NCI-H524 (cell line): ENCODE measurements around the gene IFITM2.
A peak's percentile ranks its signal among the peaks of the same experiment; 100 is the strongest.

ENCODE experiments used
- DNase-seq, 2 experiments: peaks; one replicate each; lab custom pipeline; 2025; lab: John Stamatoyannopoulos, UW

The IFITM2 gene

DNA sequence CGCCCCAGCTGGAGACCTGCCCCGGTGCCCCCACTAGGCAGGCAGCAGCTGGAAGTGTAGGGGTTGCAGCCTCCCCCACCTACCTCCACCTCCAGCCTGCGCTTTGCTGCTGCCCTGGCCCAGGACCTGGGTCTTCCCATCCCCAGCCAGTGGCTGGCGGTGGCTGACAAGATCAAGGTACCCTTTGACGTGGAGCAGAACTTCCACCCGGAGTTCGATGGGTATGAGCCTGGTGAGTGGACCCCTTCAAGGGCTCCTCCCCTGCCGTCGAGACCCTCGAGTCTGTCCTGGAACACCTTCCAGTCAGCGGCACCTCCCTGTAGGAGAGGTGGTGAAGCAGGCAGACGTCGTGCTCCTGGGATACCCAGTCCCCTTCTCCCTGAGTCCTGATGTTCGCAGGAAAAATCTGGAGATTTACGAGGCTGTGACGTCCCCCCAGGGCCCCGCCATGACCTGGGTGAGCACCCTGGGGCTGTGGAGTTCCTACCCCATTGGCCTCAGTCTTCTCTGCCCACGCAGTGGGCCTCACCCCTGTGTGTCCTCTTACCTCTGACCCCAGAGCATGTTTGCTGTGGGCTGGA is 14.3 kb upstream of the IFITM2 start:
- no peak for DNase-seq

DNA sequence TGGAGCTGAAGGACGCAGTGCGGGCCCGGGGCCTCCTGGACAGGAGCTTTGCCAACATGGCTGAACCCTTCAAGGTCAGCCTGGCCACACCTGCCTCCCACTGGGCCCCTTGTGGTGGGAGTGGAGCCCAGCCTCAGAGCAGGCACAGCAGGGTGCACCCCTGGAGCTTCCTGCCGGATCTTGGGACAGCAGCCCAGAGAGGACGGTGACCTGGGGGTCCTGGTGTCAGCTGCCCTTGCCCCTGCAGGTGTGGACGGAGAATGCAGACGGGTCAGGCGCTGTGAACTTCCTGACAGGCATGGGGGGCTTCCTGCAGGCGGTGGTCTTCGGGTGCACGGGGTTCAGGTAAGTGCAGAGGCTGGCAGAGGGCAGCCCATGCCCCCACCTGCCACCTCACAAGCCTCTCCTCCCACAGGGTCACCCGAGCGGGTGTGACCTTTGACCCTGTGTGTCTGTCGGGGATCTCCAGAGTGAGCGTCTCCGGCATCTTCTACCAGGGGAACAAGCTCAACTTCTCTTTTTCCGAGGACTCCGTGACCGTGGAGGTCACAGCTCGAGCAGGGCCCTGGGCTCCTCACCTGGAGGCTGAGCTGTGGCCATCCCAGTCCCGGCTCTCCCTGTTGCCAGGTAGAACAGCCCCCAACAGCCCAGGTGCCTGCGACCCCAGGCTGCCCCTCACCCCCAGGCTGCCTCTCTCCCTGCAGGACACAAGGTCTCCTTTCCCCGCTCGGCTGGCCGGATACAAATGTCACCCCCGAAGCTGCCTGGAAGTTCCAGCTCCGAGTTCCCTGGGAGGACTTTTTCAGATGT is 13.6 kb upstream of the IFITM2 start:
- DNase-seq = no peak

DNA sequence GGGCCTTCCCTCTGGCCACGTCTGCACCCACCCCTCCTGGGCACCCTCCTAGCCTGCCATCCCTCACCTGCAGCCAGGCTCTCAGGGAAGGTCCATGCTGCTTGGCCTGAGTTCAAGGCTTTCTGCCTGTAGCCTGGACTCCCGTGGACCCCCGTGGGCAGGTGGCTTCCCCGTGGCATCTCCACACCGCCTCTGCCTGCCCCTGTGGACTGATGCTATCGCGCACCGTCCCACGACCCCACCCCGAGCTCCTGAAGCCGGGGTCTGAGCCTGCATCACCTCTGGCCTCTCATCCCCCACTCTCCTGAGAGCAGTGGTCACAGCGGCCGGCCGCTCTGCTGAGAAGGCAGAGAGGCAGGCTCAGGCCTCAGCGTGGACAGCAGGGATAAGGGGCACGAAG is 12.8 kb upstream of the IFITM2 start:
- no peak for DNase-seq

DNA sequence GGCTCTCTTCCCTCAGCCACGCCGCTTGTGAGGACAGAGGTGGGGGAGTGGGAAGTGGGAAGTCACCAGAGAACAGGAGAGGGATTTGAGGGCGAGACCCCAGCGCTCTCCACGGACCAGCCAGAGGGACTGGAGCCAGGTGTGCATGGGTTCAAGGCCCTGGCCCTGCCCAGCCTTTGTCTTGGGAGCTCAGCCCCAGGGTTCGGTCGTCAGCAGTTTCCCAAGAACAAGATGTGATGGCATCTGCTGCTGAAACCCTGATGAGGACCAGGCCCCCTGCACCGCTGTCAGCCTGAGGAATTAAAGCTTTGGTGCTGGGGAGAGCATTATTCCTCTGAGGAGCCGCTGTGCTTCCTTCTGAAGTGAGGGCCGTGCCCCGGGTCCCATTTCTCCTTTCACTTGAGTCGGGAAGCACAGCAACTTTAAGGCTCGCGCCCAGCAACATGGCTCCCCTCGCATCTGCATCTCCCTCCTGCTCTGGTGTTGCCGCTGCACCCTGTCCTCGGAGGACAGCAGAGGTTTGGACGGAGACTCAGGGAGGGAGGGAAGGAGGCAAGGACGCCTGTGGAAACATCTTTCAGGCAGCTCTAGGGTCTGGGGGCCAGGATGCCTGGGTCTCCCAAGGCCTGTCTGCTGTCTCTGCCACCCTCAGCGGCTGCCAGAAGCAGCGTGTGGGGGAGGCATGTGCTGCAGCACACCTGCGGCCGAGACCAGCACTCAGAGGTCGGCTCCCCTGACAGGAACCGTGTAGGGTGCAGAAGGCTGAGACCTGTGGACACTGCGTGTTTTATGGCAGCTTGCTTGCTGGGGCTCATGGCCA is 12.1 kb upstream of the IFITM2 start:
- no peak for DNase-seq

DNA sequence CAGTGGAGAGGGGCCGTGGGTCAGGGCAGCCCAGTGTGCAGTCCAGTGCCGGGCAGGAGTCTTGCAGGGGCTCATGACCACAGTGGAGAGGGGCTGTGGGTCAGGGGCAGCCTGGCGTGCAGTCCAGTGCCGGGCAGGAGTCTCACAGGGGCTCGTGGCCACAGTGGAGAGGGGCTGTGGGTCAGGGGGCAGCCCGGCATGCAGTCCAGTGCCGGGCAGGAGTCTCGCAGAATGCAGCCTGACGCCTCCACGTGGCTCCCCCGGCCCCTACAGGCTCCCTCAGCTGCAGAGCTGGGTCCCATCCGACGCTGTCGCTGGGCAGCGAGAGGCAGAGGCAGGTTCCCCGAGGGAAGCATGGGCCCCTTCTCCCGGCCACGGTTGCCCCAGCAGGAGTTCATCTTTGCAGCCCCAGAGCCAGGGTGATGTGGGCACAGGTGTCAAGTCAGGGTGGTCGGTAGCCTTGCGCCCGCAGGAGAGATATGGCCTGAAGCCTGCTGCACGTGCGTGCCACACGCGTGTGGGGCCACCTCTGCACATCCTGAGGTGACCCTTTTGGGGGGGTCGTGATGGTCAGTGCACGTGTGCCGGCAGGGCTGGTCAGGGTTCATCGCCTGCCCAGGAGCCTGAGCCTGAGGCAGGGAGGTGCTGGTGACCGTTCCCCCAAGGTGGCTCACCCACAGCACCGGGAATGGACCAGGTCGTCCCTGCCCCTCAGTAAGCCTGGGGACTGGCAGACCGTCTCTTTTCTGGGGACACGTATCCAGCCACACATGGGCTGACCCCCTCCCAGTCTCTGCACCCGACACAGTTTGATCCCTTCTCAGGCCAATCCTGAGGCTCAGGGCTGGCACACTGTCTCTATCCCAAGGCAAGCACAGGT is 11.2 kb upstream of the IFITM2 start:
- DNase-seq = no peak

DNA sequence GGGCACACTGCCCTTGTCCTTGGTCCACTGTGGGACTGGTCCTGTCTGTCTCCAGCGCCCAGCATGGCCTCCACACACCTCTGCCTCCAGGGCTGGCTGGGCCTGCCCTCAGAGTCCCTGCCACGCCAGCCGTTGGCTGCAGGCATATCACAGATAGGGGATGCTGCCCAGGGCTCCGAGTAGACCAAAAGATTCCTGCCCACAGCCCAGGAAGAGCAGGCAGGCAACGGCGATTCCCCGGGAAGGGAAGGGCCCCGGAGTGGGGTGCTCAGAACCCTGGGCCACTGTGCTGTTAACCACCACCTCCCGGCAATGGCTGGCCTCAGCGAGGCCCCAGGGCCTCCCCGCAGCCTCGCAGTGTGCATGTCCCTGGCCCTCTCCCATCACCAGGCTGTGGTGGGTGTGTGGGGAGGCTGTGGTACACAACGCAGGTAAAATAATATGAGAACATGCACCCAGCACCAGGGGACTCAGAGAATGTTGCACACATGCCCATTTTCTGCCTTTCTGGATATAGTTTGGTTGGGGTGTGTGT is 10.5 kb upstream of the IFITM2 start:
- no peak for DNase-seq

DNA sequence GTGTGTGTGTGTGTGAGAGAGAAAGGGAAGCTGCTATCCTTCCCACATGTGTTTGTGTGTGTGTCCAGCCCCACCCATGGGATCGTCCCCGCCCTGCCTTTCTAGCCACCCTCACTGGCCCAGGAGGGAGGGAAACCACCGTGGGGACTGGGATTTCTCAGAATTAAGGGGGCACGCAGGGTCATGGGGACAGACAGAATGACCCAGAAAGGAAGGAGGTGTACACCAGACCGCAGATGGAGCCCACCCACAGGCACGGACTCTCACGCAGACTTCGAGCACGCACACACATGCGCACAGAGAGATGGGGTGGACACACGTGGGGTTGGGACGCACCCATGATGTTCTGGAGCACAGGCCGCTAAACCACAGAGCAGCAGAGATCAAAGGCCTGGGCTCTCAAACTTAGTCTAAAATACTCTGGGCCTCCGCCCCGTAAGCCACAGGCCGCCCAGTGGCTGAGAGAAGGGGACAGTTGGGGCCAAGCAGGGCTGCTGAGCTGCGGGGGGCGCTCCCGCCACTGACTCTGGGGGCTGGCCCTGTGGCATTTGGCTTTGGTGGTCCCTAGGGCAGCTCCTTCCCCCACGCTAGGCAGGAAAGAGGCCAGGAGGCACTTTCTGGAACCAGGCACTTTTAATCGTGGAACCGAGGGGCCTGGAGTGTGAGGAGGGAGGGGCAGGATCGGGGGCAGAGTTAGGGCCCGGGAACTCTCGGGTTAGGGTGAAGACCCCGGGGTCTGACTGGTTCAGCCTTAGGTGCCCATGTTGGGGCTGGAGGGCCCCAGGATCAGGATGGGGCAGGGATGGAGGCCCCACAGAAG is 9.8 kb upstream of the IFITM2 start:
- DNase-seq = no peak

DNA sequence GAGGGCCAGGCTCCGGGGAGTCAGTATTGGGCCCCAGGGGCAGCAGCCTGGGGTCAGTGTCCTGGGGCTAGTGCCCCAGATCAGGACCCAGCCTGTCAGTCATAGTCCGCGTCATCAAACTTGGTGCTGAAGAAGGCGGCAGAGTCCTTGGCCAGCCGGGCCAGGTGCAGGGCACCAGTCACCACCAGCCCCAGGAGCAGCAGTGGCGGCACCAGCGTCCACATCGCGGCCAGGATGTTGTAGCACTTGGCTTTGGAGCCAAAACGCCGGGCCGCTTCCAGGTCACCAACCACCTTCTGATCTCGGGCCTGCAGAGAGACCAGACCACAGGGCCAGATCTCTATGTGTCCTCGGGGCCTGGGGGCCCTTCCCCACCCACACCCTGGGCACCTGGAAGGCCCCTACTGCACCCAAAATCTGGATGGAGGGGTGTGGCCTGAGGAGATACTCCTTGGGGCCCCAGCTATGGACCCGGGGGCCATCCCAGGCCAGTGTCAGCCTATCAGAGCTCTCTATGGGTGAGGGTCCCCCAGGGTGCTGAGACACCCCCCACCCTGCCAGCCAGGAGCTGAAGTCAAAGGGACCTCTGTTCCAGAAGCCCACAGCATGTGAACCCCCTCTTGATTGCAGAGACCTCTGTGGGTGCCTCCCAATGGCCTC is 9.1 kb upstream of the IFITM2 start:
- no peak for DNase-seq

DNA sequence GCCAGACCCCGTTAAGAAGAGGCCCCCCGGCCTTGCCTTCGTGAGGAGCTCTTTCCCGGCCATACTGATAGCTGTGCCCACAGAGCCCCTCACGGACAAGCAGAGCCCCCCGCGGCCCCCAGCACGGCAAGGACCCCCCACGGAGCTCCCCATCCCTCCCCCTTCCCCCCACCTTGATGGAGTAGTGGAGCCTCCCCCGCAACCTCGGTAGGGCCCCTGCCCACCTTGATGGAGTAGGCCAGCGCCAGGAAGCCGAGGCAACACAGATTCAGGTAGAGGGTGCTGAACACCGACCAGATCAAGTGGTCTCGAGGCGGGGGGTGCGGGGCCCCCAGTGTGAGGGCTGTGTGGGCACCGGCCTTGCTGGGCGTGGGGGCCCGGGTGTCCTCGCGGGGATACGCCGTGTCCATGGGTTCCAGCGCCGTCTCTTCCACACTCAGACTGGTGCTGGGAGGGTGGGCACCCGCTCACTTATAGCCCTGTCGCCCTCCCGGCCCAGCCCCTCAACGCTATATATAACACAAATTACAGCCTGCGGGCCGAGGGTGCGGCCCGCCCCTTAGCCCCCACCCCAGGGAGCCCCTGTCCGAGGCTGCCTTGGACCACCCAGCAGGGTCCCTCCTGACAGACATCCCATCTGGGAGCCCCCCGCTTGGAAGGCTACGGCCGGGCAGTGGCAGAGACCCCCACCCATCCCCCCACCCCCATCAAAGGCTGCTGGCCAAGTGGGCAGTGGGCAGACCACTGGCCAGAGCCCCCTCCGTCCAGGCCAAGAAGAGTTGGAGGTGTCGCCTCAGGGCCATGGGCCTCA is 8.3 kb upstream of the IFITM2 start, which contains the start of gene IFITM5:
IFITM5 (minus strand) TSS at position 446 of the 811 bp plus-strand sequence; CDS start at position 410, 36 bp downstream.
- no peak for DNase-seq

DNA sequence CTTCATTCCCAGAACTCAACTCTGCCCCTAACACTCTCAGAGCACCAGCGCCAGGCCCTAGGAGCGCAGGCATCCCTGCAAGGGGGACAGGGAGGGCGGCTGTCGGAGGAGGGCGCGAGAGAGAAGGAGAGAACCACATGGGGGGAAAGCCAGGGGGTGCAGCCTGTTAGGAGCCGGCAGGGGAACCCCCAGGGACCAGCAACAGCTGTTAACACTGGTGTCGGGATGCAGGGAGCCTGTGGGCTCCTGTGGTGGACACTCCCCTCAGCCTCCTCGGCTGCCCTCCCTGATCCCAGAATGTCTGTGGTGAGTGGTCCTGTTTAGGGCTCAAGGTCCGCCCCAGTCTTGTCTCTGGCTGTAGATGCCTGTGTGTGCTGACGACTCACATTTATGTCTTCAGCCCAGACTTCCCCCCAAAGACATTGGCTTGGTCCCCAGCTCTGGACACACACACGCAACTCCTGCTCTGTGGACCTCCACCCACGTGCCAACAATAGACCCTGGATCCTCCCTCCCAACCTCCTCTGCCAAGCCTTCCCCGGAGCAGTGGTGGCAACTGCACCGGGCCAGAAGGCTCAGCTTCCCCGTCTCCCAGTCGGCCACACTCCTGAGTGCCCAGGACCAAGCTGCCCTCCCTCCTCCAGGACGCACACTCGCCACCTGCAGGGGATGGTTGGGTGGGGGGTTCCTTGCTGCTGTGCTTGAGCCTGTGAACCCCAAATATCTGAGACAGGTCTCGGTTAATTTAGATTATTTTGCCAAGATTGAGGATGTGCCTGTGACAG is 7.5 kb upstream of the IFITM2 start:
- peak; percentile 10 to 70 for DNase-seq

DNA sequence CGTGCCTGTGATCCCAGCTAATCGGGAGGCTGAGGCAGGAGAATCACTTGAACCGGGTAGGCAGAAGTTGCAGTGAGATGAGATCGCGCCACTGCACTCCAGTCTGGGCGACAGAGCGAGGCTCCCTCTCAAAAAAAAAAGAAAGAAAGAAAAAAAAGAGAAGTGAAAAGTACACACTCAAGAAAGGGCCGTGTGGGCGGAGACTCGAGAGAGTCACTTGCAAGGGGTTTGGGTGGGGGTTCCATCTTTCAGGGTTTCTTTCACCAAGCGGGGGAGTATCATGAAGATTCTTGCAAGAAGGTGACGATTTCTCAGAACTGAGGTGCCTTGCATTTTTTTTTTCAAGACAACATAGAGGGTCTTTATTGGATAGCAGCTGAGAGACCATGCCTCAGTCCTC is 4.3 kb upstream of the IFITM2 start:
- DNase-seq = no peak

DNA sequence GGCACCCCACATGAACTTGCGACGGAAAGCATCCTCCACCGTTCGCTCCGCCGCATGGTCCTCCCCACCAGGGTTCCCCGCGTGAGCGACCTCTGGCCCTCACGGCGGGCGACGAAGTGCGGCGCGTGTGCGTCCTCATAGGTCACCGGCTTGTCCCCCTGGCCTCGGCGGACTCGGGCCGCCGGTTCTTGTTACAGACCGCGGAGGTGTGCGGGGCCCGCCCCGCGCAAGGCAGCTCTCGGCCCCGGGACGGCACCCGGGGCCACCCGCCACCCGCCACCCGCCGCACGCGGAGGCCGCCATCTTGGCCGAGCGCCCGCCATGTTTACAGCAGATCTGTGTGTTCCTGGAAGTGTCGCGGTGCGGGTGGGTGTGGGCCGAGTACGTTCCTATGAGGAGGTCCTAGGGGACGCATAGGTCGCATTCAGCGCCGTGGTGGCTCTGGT is 3.5 kb upstream of the IFITM2 start:
- no peak for DNase-seq

DNA sequence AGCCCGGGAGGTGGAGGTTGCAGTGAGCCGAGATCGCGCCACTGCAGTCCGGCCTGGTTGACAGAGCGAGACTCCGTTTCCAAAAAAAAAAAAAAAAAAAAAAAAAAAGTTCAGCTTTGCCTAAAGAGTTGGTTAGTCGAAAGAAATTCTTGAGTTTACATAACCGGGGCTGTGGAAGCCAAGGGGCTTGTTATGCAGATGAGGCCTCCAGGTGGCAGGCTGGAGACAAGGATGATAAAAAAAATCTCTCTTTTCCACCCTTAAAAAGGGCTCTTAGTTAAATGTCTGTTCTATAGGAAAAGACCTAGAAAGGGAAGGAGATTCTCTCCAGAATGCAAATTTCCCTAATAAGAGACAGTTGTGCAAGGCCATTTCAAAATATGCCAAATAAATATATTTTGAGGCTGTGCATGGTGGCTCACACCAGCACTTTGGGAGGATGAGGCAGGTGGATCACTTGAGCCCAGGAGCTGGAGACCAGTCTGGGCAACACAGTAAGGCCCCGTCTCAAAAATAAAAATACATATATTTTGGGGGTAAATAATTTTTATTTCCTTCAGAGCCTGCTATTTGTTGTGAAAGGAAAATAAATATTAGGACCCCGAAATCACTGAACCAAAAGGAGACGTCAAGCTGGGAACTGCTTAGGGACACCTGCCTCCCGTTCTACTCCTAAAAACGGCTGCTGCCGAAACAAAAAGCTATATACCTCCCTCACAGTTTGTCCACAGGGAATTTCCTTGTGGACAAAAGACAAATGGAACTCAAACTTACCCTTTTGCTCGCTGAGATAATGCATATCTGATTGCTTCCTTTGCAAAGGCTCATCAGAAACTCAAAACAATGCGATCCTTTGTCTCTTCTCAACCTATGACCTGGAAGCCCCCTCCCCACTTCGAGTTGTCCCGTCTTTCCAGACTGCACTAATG is 2.4 kb upstream of the IFITM2 start:
- DNase-seq = peak in 1 of 2 experiments; percentile 35

DNA sequence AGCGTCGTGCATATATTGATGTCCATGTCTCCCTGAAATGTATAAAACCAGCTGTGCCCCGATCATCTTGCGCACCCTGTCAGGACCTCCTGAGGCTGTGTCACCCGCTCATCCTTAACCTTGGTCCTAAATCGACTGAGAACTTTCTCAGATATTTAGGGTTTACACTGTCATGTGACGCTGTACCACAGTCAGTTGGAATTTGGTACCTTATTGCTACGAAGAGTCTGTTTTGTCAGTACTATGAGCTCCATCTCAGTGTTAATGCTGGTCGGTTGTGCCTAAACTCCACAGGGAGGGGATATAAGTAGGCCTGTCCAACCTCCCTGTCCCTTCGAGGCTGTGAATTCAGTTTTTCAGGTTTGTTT is 1.8 kb upstream of the IFITM2 start:
- no peak for DNase-seq

DNA sequence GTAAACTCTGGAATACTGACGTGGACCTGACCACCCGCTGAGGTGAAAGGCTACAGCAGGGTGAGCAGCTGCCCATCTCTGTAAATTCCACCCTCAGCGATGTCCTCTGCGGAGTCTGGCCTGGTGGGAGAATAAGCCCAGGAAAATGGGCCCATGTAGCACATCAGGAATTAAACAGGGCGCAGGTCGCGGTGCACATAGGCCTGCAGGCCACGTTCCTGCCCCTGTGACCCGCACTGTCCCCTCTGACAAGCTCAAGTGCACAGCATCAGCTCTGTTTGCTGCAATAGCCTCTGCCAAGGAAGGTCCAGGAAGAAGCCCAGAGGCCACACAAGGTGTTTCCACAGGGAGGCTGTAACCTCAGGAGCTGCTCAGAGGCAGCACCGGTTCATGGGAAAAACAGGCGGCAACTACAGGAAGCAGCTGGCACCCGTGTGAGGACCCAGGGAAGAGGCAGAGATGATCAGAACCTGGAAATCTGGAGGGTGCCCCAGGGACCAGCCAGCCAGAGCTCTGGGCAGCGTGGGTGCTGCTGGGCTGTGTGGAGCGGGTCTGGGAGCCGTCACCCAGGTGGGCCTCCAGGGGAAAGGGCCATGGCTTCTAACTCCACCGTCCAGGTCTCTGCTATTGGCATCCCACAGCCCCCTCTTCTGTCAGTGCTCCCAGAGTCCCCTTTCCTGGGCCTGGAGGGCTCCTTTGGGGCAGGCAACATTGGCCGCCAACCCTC is 808 bp upstream of the IFITM2 start:
- no peak for DNase-seq
